Measurements from ENCODE around the gene TMEM204. TPM values are rescaled to one million over a fixed set of nuclear protein-coding genes. Genes with fewer than 3 reads are reported as not detected.

TMEM204 gene
- total RNA-seq, 2 experiments from 2014 or later: 12.9 to 14.3 TPM

DNA sequence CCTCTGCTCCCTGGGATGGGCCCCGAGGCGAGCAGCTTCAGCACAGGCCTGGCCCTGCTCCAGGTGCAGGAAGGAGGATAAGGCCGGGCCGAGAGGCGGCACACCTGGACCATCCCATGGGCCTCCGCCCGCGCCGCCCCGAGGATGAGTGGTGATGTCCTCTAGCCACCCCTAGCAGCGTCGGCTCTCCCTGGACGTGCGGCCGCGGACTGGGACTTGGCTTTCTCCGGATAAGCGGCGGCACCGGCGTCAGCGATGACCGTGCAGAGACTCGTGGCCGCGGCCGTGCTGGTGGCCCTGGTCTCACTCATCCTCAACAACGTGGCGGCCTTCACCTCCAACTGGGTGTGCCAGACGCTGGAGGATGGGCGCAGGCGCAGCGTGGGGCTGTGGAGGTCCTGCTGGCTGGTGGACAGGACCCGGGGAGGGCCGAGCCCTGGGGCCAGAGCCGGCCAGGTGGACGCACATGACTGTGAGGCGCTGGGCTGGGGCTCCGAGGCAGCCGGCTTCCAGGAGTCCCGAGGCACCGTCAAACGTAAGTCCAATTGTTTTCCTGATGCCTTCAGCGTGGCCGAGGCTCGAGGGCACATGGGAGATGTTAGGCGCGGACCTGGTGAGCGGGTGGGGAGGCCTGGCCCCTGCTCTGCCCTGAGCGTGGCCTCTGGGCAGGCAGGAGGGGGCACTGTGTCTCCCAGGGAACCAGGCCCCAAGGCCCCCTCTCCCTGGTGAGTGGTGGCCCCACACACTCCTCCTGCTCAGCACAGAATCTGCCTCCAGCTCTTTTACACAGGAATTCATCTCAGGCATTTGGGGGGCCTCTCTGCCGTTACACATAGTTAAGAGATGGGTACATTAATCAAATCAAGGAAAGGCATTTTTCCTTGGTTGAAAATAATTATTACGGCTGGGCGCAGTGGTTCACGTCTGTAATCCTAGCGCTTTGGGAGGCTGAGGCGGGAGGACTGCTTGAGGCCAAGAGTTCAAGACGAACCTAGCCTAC lies 855 bp downstream of the TMEM204 start:
- TF ChIP-seq, protein P1, sequence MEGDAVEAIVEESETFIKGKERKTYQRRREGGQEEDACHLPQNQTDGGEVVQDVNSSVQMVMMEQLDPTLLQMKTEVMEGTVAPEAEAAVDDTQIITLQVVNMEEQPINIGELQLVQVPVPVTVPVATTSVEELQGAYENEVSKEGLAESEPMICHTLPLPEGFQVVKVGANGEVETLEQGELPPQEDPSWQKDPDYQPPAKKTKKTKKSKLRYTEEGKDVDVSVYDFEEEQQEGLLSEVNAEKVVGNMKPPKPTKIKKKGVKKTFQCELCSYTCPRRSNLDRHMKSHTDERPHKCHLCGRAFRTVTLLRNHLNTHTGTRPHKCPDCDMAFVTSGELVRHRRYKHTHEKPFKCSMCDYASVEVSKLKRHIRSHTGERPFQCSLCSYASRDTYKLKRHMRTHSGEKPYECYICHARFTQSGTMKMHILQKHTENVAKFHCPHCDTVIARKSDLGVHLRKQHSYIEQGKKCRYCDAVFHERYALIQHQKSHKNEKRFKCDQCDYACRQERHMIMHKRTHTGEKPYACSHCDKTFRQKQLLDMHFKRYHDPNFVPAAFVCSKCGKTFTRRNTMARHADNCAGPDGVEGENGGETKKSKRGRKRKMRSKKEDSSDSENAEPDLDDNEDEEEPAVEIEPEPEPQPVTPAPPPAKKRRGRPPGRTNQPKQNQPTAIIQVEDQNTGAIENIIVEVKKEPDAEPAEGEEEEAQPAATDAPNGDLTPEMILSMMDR (IDR thresholded peaks at IDR 0.05): no peak
- ATAC-seq (peak; percentile 15), DNase-seq (peak; percentile 34)
- Mint-ChIP-seq H3K27me3 (no peaks in the 10 kb centered on the region), H3K36me3 (ENCODE audit: low read depth) (peaks cover 40% of the 10 kb centered on the region), H3K4me3 (peak overlapping the region; percentile 99), H3K9me3 (no peaks in the 10 kb centered on the region), H3K4me1 (ENCODE audit: low read depth) (peaks cover 27% of the 10 kb centered on the region), H3K27ac (peak overlapping the region; percentile 91)
- ChIA-PET POLR2A (interaction anchor here (0.9 to 3.2 kb wide), 9 partner anchors 8 to 78 kb away, joined by 3 to 8 read pairs (median 3); partner anchors contain the start of genes CRAMP1, IFT140 and TELO2), CTCF (interaction anchor here (0.7 to 2.1 kb wide), 2 partner anchors 171 to 395 kb away, joined by 3 to 5 read pairs; no protein-coding TSS in a partner anchor)
- intact Hi-C loops (cut with micrococcal nuclease): no loop called here

DNA sequence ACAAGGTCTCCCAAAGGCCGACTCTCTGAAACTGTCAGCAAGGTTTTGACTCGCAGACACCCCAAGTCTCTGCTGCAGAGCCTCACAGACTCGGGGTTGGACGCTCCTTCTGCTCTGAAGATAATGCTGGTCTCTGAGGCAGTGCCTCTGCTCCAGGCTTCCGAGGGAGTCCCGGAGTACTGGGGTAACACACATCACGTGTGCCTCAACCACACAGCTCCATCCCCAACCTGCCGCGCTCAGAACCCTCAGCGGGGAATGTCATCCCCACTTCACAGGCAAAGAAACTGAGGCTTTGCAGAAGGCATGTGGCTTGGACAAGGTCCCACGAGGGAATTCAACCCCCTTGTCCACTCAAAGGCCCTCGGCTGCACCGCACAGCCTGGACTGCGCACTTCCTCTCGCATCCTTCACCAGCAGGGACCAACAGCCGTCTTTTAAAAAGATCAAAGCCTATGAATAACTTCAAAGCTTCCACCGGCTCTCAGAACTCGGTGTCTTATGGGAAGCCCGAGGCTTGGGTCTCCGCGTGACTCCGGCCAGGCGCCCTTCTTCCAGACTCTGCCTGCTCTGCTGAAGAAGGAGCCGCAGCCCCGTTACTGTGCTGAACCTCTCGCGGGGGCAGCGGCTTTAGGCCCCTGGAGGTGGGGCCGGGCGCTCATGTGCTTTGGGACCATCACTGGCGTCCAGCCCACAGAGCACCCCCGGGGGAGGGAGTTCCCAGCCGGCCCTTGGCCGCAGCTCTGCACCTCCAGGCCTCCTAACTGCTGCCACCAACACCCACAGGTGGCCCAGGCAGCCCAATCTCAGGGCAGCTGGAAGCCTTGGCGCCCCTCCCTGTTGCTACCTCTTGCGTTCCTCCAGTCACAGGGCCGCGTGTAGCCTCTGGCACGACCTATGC lies 2.2 kb downstream of the TMEM204 start:
- peak overlapping the region; percentile 99 for H3K4me3 Mint-ChIP-seq
- peaks cover 35% of the 10 kb centered on the region for H3K4me1 Mint-ChIP-seq (ENCODE audit: low read depth)
- TF ChIP-seq, protein P1 (IDR thresholded peaks at IDR 0.05): no peak
- no peaks in the 10 kb centered on the region for H3K27me3 Mint-ChIP-seq
- ChIA-PET POLR2A (interaction anchor here (0.8 to 3.2 kb wide), 10 partner anchors 8 to 172 kb away, joined by 3 to 9 read pairs (median 4); partner anchors contain the start of gene TELO2), CTCF (interaction anchor here (0.7 to 2.4 kb wide), 3 partner anchors 170 to 396 kb away, joined by 3 to 9 read pairs (median 5); partner anchors contain the start of gene MAPK8IP3)
- H3K9me3 Mint-ChIP-seq: no peaks in the 10 kb centered on the region
- peak overlapping the region; percentile 91 for H3K27ac Mint-ChIP-seq
- DNase-seq (peak; percentile 46), ATAC-seq (peak; percentile 24)
- intact Hi-C loops (cut with micrococcal nuclease): no loop called here
- peaks cover 46% of the 10 kb centered on the region for H3K36me3 Mint-ChIP-seq (ENCODE audit: low read depth)

DNA sequence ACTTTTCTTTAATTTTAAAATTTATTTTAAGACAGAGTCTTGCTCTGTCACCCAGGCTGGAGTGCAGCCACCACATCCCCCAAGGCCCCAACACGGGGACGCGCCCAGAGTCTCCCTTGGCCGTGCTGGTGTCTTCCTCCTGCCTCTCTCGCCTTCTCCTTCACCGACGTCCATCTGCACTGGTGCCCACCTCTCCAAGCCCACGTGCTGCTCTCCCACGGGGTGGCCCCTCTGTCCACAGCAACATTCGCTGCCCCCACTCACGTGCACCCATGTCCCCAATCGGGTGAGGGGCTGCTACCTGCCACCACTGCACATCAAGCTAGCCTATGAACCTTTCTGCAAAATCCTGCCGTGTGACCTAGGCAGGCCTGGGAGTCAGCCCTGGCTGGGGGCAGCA lies 3.1 kb downstream of the TMEM204 start:
- peaks cover 39% of the 10 kb centered on the region for H3K4me1 Mint-ChIP-seq (ENCODE audit: low read depth)
- CTCF ChIA-PET: interaction anchor here (1.1 to 2.4 kb wide), 3 partner anchors 10 to 173 kb away, joined by 4 to 9 read pairs (median 9); partner anchors contain the start of gene MAPK8IP3
- intact Hi-C loops (cut with micrococcal nuclease): no loop called here
- POLR2A ChIA-PET: interaction anchor here (0.6 to 2.4 kb wide), 3 partner anchors 9 to 171 kb away, joined by 3 to 9 read pairs (median 3); no protein-coding TSS in a partner anchor
- no peaks in the 10 kb centered on the region for H3K9me3 Mint-ChIP-seq
- H3K27ac Mint-ChIP-seq: peak overlapping the region; percentile 91
- no peak for DNase-seq
- no peaks in the 10 kb centered on the region for H3K27me3 Mint-ChIP-seq
- peak overlapping the region; percentile 99 for H3K4me3 Mint-ChIP-seq
- ATAC-seq: no peak
- peaks cover 46% of the 10 kb centered on the region for H3K36me3 Mint-ChIP-seq (ENCODE audit: low read depth)
- TF ChIP-seq, protein P1 (IDR thresholded peaks at IDR 0.05): no peak

DNA sequence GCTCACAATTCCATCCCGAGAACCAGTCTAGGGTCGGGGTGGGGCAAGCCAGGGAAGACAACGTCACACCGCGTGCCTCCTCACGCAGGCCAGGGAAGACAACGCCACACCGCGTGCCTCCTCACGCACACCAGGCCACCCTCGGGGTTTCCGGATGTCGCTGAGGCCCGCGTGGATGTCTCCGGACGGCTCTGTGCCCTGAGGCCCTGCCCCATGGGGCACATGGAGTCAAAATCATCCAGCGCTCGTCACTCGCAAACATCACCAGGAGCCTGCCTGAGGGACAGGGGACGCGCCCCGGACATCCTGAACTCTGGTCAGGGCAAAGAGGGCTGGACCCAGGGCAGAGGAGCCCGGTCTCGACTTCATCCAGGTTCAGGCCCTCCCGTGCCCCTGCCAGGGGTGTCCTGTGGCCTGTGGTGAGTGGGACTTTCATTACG lies 3.7 kb downstream of the TMEM204 start:
- peaks cover 42% of the 10 kb centered on the region for H3K4me1 Mint-ChIP-seq (ENCODE audit: low read depth)
- ChIA-PET CTCF (interaction anchor here (1.1 to 2.4 kb wide), 4 partner anchors 9 to 173 kb away, joined by 3 to 9 read pairs (median 6); partner anchors contain the start of genes IFT140 and MAPK8IP3), POLR2A (interaction anchor here (0.6 to 2.4 kb wide), 8 partner anchors 8 to 170 kb away, joined by 3 to 9 read pairs (median 4); partner anchors contain the start of gene UQCC4)
- H3K4me3 Mint-ChIP-seq: peak overlapping the region; percentile 99
- ATAC-seq: no peak
- no peaks in the 10 kb centered on the region for H3K27me3 Mint-ChIP-seq
- DNase-seq: no peak
- H3K36me3 Mint-ChIP-seq (ENCODE audit: low read depth): peaks cover 46% of the 10 kb centered on the region
- TF ChIP-seq, protein P1 (IDR thresholded peaks at IDR 0.05): no peak
- no peaks in the 10 kb centered on the region for H3K9me3 Mint-ChIP-seq
- H3K27ac Mint-ChIP-seq: peak overlapping the region; percentile 91
- intact Hi-C loops (cut with micrococcal nuclease): no loop called here
